Aorta (tissue), 5 donors: Measurements from ENCODE around the gene PDE8B. TPM values are rescaled to one million over a fixed set of nuclear protein-coding genes. Genes with fewer than 3 reads are reported as not detected.

Experiments
- ATAC-seq: fragments of 200-7000 bp; cut with Tn5 transposase; one replicate; pipeline ENCODE4 v1.9.1; 2022; ENCODE audit warnings: moderate library complexity; ENCODE audit not compliant: low FRiP score
- DNase-seq, 2 donors: peaks; one replicate each; pipeline ENCODE4 v3.0.0-alpha.2; 2020
- H3K27ac ChIP-seq, 2 donors: one replicate each; pipeline ENCODE4 v1.5.1; 2013; ENCODE audit warnings: low read length in 2 of 2, mild to moderate bottlenecking in 2 of 2, moderate library complexity in 2 of 2, control low read depth in 1 of 2, inconsistent platforms in 1 of 2, low read depth in 1 of 2
- H3K27me3 ChIP-seq, 2 donors: one replicate each; pipeline ENCODE4 v1.6.1; 2013; ENCODE audit warnings: control low read depth in 1 of 2, low read length in 1 of 2, mild to moderate bottlenecking in 1 of 2, moderate library complexity in 1 of 2; ENCODE audit not compliant: insufficient read depth in 2 of 2, control insufficient read depth in 1 of 2
- H3K36me3 ChIP-seq, 2 donors: one replicate each; pipeline ENCODE4 v1.6.1; 2013; ENCODE audit warnings: control low read depth in 1 of 2, low read length in 1 of 2, mild to moderate bottlenecking in 1 of 2; ENCODE audit not compliant: insufficient read depth in 2 of 2, control insufficient read depth in 1 of 2
- H3K4me1 ChIP-seq, 2 donors: one replicate each; pipeline ENCODE4 v1.6.1; 2013; ENCODE audit warnings: low read length in 2 of 2, control low read depth in 1 of 2, mild to moderate bottlenecking in 1 of 2, moderate library complexity in 1 of 2; ENCODE audit not compliant: insufficient read depth in 2 of 2, control insufficient read depth in 1 of 2
- H3K4me3 ChIP-seq, 2 donors: one replicate each; pipeline ENCODE4 v1.5.1; 2013; ENCODE audit warnings: low read length in 2 of 2, control low read depth in 1 of 2, mild to moderate bottlenecking in 1 of 2
- H3K9me3 ChIP-seq: one replicate; pipeline ENCODE4 v1.6.1; 2013; ENCODE audit warnings: mild to moderate bottlenecking, low read length; ENCODE audit not compliant: control insufficient read depth
- WGBS, 2 donors: extraction: QIAGEN DNeasy Blood & Tissue Kit; methylation state at CpG; one replicate each; pipeline ENCODE4 v1.1.7; 2013; 5-methylcytosine and 5-hydroxymethylcytosine counted together
- intact Hi-C, 2 donors: fragments of 100-400 bp; cut with DNase I; formaldehyde crosslinking; loops; one replicate each; pipeline versions ENCODE4 v1.14.2 to v1.15.0; 2022
- polyA plus RNA-seq, 2 donors: library from polyadenylated mRNA; stranded (reverse); fragments of 200-250 nt; gene quantifications; one replicate each; pipeline ENCODE4 v1.2.3, GENCODE V29; 2013
- total RNA-seq, 2 donors: library from RNA; stranded (reverse); fragmentation: NEBNext Ultra II Directional; extraction: Animal tissue kit (Norgen Biotek cat#: 25700); gene quantifications; one replicate each; pipeline ENCODE4 v1.2.1, GENCODE V29; 2021
- donor health status: healthy with polysubstance abuse.
- donor health status: Bipolar disorder and iron deficiency.
- donor health status: DM: no; HTN: no; CAD: no.
- donor health status: DM: no; HTN: no; CAD: no.
- donor health status: DM: yes; HTN: yes; CAD: no.

Gene PDE8B
- total and polyA plus RNA-seq, 4 donors, result 16.3 to 42.6 (median 22.1) TPM

DNA sequence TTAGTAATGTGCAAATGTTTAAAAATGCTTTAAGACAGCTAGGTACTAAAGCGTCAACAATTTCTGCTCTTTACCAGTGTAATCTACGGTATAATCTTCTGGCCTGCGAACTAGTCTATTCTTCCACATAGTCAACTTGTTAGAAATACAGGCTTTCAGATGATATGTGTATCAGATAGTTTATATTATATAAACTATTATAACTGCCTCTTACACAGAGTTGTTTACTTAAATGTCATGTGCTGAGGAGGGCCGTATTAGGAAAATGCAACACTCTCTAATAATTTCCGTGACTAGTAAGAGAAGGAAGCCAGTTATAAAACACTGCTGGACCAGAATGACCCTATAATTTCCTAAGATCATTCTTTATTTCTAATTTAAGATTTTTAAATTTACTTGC, 218.0 kb downstream of the PDE8B start:
- H3K27ac ChIP-seq, result peak overlapping the region in 1 of 2 donors; percentile 9
- no peaks in the 10 kb centered on the region for H3K9me3 ChIP-seq
- no peak overlapping the region for H3K4me3 ChIP-seq
- no peaks in the 10 kb centered on the region for H3K27me3 ChIP-seq
- peak; percentile 35 for ATAC-seq
- peaks cover 4 to 17% of the 10 kb centered on the region in 2 donors for H3K4me1 ChIP-seq
- intact Hi-C loops, result no loop called here
- WGBS, 2 donors, result 29 to 39% methylated on average over 5 of the region's 5 CpGs
- DNase-seq, result no peak
- H3K36me3 ChIP-seq, result peaks cover 0 to 2% of the 10 kb centered on the region in 2 donors

DNA sequence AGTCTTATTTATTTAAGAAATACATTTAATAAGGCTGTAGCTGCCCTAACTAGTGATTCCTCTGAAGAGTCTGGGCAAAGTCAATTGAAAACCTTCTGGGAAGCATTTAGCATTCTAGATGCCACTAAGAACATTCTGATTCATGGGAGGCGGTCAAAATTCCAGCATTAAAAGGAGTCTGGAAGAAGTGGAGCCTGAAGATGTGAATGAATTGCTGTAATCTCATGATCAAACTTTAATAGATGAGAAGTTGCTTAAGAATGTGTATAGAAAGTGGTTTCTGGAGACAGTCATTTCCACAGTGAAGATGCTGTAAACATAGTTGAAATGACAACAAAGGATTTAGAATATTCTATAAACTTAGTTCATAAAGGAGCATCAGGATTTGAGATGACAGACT, 220.2 kb downstream of the PDE8B start:
- H3K36me3 ChIP-seq, result peaks cover 2 to 7% of the 10 kb centered on the region in 2 donors
- intact Hi-C loops, result no loop called here
- peaks cover 4 to 14% of the 10 kb centered on the region in 2 donors for H3K4me1 ChIP-seq
- H3K27me3 ChIP-seq, result no peaks in the 10 kb centered on the region
- no peak for ATAC-seq
- no peak for DNase-seq
- peak overlapping the region in 1 of 2 donors; percentile 28 for H3K27ac ChIP-seq
- no peaks in the 10 kb centered on the region for H3K9me3 ChIP-seq
- no peak overlapping the region for H3K4me3 ChIP-seq
- 98% methylated on average over 1 of the region's 1 CpG for WGBS, 2 donors

- no peaks in the 10 kb centered on the region for H3K9me3 ChIP-seq
- intact Hi-C loops, result no loop called here
- ATAC-seq, result no peak
- no peak for DNase-seq
- H3K4me1 ChIP-seq, result peaks cover 4 to 14% of the 10 kb centered on the region in 2 donors
- no peak overlapping the region for H3K27ac ChIP-seq
- H3K36me3 ChIP-seq, result peaks cover 2 to 7% of the 10 kb centered on the region in 2 donors
- H3K27me3 ChIP-seq, result no peaks in the 10 kb centered on the region
- no peak overlapping the region for H3K4me3 ChIP-seq
- WGBS, 2 donors, result 95 to 96% methylated on average over 3 of the region's 3 CpGs
These were observed 220.8 kb downstream of the PDE8B start for GRCh38 chr5:77431286-77431685.

DNA sequence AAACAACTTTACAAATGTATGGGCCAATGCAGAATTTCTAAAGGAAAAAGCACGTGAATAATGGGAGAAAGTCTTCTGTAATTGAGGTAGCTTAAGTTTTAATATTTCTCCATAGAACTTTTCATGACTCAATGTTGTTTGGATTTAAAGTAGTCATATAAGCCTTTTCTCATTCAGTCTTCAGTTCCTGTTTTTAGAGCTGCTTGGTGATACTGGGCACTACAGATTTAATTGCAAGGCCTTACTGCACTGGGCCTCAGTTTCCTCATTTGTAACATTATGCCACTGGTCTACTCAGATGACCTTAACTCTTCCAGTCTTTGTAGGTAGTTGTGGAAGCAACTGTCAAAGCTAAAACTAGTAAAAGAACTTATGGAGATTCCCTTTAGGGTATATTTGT, 221.2 kb downstream of the PDE8B start:
- H3K4me1 ChIP-seq, result peaks cover 4 to 12% of the 10 kb centered on the region in 2 donors
- ATAC-seq (no peak), DNase-seq (no peak)
- no peaks in the 10 kb centered on the region for H3K9me3 ChIP-seq
- intact Hi-C loops, result no loop called here
- H3K27me3 ChIP-seq, result no peaks in the 10 kb centered on the region
- no peak overlapping the region for H3K27ac ChIP-seq
- WGBS, 2 donors, result 92 to 98% methylated on average over 1 of the region's 1 CpG
- no peak overlapping the region for H3K4me3 ChIP-seq
- H3K36me3 ChIP-seq, result peaks cover 2 to 7% of the 10 kb centered on the region in 2 donors

GRCh38 chr5:77437194-77437593, 226.7 kb downstream of the PDE8B start:
- Histone ChIP-seq H3K4me3 (no peak overlapping the region), H3K27me3 (no peaks in the 10 kb centered on the region), H3K36me3 (peaks cover 4 to 7% of the 10 kb centered on the region in 2 donors), H3K4me1 (no peaks in the 10 kb centered on the region), H3K9me3 (no peaks in the 10 kb centered on the region), H3K27ac (no peak overlapping the region)
- no peak for DNase-seq
- intact Hi-C loops, result loop anchor here (5.0 kb wide), 2 partner anchors 290 to 295 kb away; no protein-coding TSS in a partner anchor
- ATAC-seq, result no peak
- WGBS, 2 donors, result 65 to 67% methylated on average over 5 of the region's 5 CpGs

DNA sequence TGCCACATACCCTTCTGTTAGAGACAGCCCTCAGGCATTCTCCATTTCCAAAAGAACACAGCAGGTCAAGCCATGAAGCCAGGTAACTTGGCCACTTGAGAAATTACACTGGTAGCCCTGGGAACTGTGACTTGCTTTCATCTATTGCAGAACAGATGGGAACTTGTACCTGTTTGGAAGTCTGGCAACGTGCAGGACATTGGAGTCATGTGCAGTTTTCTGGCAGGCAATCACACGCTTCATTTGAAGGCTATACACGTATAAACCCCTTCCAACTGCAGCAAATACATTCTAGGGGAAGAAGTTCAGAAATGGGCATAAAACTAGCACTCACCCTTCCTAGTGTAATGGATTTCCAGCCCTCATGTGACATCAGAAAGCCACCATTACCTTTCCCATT, 227.6 kb downstream of the PDE8B start:
- ATAC-seq, result no peak
- Histone ChIP-seq H3K4me1 (no peaks in the 10 kb centered on the region), H3K27me3 (no peaks in the 10 kb centered on the region), H3K27ac (no peak overlapping the region), H3K9me3 (no peaks in the 10 kb centered on the region), H3K36me3 (peaks cover 2 to 7% of the 10 kb centered on the region in 2 donors), H3K4me3 (no peak overlapping the region)
- WGBS, 2 donors, result 56 to 73% methylated on average over 3 of the region's 3 CpGs
- intact Hi-C loops, result loop anchor here (5.0 kb wide), 2 partner anchors 291 to 296 kb away; no protein-coding TSS in a partner anchor
- no peak for DNase-seq

DNA sequence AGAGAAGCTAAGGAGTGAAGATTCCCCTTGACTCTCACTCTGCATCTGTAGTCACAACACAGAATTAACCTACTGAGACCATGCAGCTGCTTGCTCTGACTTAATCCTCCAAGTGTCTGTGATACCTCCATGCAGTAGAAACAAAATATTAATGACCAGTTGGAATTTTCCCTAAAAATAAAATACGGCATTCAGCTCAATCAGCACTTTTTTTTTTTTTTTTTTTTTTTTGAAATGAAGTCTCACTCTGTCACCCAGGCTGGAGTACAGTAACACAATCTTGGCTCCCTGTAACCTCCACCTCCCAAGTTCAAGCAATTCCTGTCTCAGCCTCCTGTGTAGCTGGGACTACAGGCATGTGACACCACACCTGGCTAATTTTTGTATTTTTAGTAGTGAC, 233.2 kb downstream of the PDE8B start:
- Histone ChIP-seq H3K27me3 (no peaks in the 10 kb centered on the region), H3K4me3 (no peak overlapping the region), H3K9me3 (peaks cover 2% of the 10 kb centered on the region), H3K27ac (no peak overlapping the region), H3K4me1 (no peaks in the 10 kb centered on the region), H3K36me3 (peaks cover 2 to 3% of the 10 kb centered on the region in 2 donors)
- no peak for DNase-seq
- intact Hi-C loops, result no loop called here
- ATAC-seq, result no peak
- WGBS, 2 donors, result 62 to 80% methylated on average over 1 of the region's 1 CpG

DNA sequence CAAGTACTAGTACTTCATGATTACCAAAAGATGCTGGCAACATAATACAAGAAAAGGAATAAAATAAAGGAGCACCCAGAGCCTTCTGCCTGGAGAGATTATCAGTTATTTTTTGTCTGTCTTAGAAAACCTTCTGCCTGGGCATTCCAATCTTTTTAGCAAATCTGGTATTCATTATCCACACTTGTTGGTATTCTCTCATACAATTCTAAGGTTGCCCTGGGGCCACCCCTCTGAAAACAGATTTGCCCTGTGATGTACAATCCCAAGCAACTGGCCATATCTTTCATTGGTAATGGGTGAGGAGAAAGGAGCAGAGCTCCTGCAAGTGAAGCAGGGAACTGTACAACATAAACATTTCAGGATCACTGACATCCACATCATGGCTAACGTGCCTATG, 233.9 kb downstream of the PDE8B start:
- H3K27me3 ChIP-seq, result no peaks in the 10 kb centered on the region
- peaks cover 2% of the 10 kb centered on the region for H3K9me3 ChIP-seq
- no peaks in the 10 kb centered on the region for H3K4me1 ChIP-seq
- H3K4me3 ChIP-seq, result no peak overlapping the region
- H3K27ac ChIP-seq, result no peak overlapping the region
- 84 to 90% methylated on average over 1 of the region's 1 CpG for WGBS, 2 donors
- peaks cover 2 to 3% of the 10 kb centered on the region in 2 donors for H3K36me3 ChIP-seq
- intact Hi-C loops, result no loop called here
- no peak for DNase-seq
- no peak for ATAC-seq

DNA sequence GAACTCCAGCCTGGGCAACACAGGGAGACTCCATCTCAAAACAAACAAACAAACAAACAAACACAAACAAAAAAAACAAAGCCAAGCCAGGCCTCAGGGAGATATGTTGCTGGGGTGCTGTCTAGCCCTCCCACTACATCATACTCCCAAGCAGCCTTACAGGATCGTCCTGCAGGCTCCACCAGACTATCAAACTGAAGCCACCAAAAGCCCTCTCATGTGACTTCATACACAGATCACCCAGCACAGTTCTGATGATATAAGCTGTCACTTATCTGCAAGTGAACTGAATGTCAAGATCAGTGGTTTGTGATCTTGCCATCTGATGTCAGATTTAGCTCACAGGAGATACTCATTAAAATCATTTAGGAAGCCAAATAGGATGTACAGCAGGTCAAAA, 238.4 kb downstream of the PDE8B start:
- 78 to 91% methylated on average over 1 of the region's 1 CpG for WGBS, 2 donors
- Histone ChIP-seq H3K27ac (no peak overlapping the region), H3K9me3 (peaks cover 2% of the 10 kb centered on the region), H3K4me1 (peaks cover 0 to 9% of the 10 kb centered on the region in 2 donors), H3K4me3 (no peak overlapping the region), H3K36me3 (peaks cover 2 to 3% of the 10 kb centered on the region in 2 donors), H3K27me3 (no peaks in the 10 kb centered on the region)
- intact Hi-C loops, result no loop called here
- ATAC-seq (no peak), DNase-seq (no peak)
